Loucy (cell line): Measurements from ENCODE around the gene KLF7.

ENCODE experiments used
- H2AFZ ChIP-seq: fragments of 200-600 bp; sonication (generic); 2 replicates; pipeline ENCODE4 v1.6.0; 2016; ENCODE audit warnings: antibody characterized with exemption, mild to moderate bottlenecking, low read length, moderate library complexity
- H3F3A ChIP-seq: fragments of 200-600 bp; 2 replicates; pipeline ENCODE4 v1.6.0; 2016; ENCODE audit warnings: antibody characterized with exemption, low read depth, mild to moderate bottlenecking
- H3K27me3 ChIP-seq: fragments of 200-600 bp; sonication (generic); 2 replicates; pipeline ENCODE4 v1.6.1; 2014; ENCODE audit warnings: low read length, mild to moderate bottlenecking; ENCODE audit not compliant: insufficient read depth, poor library complexity, severe bottlenecking
- H3K36me3 ChIP-seq: fragments of 200-600 bp; sonication (generic); 2 replicates; pipeline ENCODE4 v1.6.1; 2016; ENCODE audit warnings: low read length; ENCODE audit not compliant: insufficient read depth
- H3K4me1 ChIP-seq: fragments of 200-600 bp; sonication (generic); 2 replicates; pipeline ENCODE4 v1.5.1; 2014; ENCODE audit warnings: low read length, mild to moderate bottlenecking; ENCODE audit not compliant: insufficient read depth, poor library complexity, severe bottlenecking
- H3K4me2 ChIP-seq: fragments of 200-600 bp; sonication (generic); 2 replicates; pipeline ENCODE4 v1.6.0; 2014; ENCODE audit warnings: antibody characterized with exemption, low read length, low read depth, mild to moderate bottlenecking; ENCODE audit not compliant: poor library complexity, severe bottlenecking
- H3K4me3 ChIP-seq: fragments of 200-600 bp; sonication (generic); 2 replicates; pipeline ENCODE4 v1.5.1; 2014; ENCODE audit warnings: low read length, mild to moderate bottlenecking, mixed read lengths; ENCODE audit not compliant: poor library complexity, severe bottlenecking
- H3K79me2 ChIP-seq: fragments of 200-600 bp; sonication (generic); 2 replicates; pipeline ENCODE4 v1.6.1; 2014; ENCODE audit warnings: low read length; ENCODE audit not compliant: insufficient read depth
- H3K9ac ChIP-seq: fragments of 200-600 bp; sonication (generic); 2 replicates; pipeline ENCODE4 v1.6.0; 2014; ENCODE audit warnings: mild to moderate bottlenecking, low read depth, low read length, moderate library complexity; ENCODE audit not compliant: poor library complexity, severe bottlenecking
- H3K9me2 ChIP-seq: fragments of 200-600 bp; sonication (generic); replicated peaks from 2 replicates; pipeline ENCODE4 v1.6.1; 2016; ENCODE audit warnings: low read depth, low read length, mixed read lengths
- H3K9me3 ChIP-seq: fragments of 200-600 bp; sonication (generic); 2 replicates; pipeline ENCODE4 v1.6.1; 2014; ENCODE audit warnings: mild to moderate bottlenecking, antibody characterized with exemption, low read length, low read depth; ENCODE audit not compliant: insufficient read depth
- H4K20me1 ChIP-seq: fragments of 200-600 bp; sonication (generic); 2 replicates; pipeline ENCODE4 v1.6.0; 2014; ENCODE audit warnings: antibody characterized with exemption, low read length, mild to moderate bottlenecking; ENCODE audit not compliant: insufficient read depth, poor library complexity, severe bottlenecking
- CTCF ChIP-seq: fragments of 200-600 bp; sonication (generic); conservative IDR thresholded peaks from 2 replicates; pipeline ENCODE4 v1.5.1; 2014; ENCODE audit warnings: mild to moderate bottlenecking, antibody characterized with exemption, low read length
- EZH2phosphoT487 ChIP-seq: fragments of 200-600 bp; IDR thresholded peaks from 2 replicates; pipeline ENCODE4 v1.6.1; 2018; ENCODE audit warnings: antibody characterized with exemption, mild to moderate bottlenecking, moderate library complexity, borderline replicate concordance

Gene KLF7

GRCh38 chr2:207163756-207164005, 2.1 kb downstream of the KLF7 start:
- Histone ChIP-seq H3K36me3 (no peaks in the 10 kb centered on the region), H3K9me2 (no peaks in the 10 kb centered on the region), H3K27me3 (no peaks in the 10 kb centered on the region), H2AFZ (no peak overlapping the region), H3K9ac (peak overlapping the region; percentile 79), H3K4me1 (peaks cover 33% of the 10 kb centered on the region), H3F3A (no peaks in the 10 kb centered on the region), H4K20me1 (peaks cover 13% of the 10 kb centered on the region), H3K9me3 (no peaks in the 10 kb centered on the region), H3K4me2 (peak overlapping the region; percentile 92), H3K4me3 (peak overlapping the region; percentile 92), H3K79me2 (peaks cover 11% of the 10 kb centered on the region; the same call in 1 of the 2 replicates)
- TF ChIP-seq EZH2phosphoT487 (no peak), CTCF (no peak)

- peak overlapping the region; percentile 79 for H3K9ac ChIP-seq
- H3F3A ChIP-seq: no peaks in the 10 kb centered on the region
- peak overlapping the region; percentile 92 for H3K4me2 ChIP-seq
- no peaks in the 10 kb centered on the region for H3K9me3 ChIP-seq
- H3K4me1 ChIP-seq: peaks cover 33% of the 10 kb centered on the region
- H3K4me3 ChIP-seq: peak overlapping the region; percentile 92
- H3K27me3 ChIP-seq: no peaks in the 10 kb centered on the region
- H3K36me3 ChIP-seq: no peaks in the 10 kb centered on the region
- peaks cover 11% of the 10 kb centered on the region; the same call in 1 of the 2 replicates for H3K79me2 ChIP-seq
- no peaks in the 10 kb centered on the region for H3K9me2 ChIP-seq
- peaks cover 13% of the 10 kb centered on the region for H4K20me1 ChIP-seq
- H2AFZ ChIP-seq: no peak overlapping the region
- no peak for TF ChIP-seq CTCF
- no peak for TF ChIP-seq EZH2phosphoT487
These were observed 2.5 kb downstream of the KLF7 start for GRCh38 chr2:207163053-207163755.

GRCh38 chr2:207162316-207162715, 3.4 kb downstream of the KLF7 start:
- Histone ChIP-seq H3F3A (no peaks in the 10 kb centered on the region), H3K9me3 (no peaks in the 10 kb centered on the region), H3K9me2 (no peaks in the 10 kb centered on the region), H3K27me3 (no peaks in the 10 kb centered on the region), H3K4me2 (peak overlapping the region; percentile 92), H3K79me2 (peaks cover 11% of the 10 kb centered on the region; the same call in 1 of the 2 replicates), H3K36me3 (no peaks in the 10 kb centered on the region), H3K9ac (no peak overlapping the region), H3K4me3 (peak overlapping the region; percentile 92), H3K4me1 (peaks cover 30% of the 10 kb centered on the region), H4K20me1 (peaks cover 13% of the 10 kb centered on the region), H2AFZ (no peak overlapping the region)
- TF ChIP-seq CTCF: no peak
- no peak for TF ChIP-seq EZH2phosphoT487
